ENCODE data around the gene PVR. TPM values are rescaled to one million over a fixed set of nuclear protein-coding genes. Genes with fewer than 3 reads are reported as not detected.
A peak's percentile ranks its signal among the peaks of the same experiment; 100 is the strongest.

PVR gene
- total and polyA plus RNA-seq, 4 donors: 11.4 to 49.0 (median 32.1) TPM

- Histone ChIP-seq H3K9ac (ENCODE audit: low read depth in 1 of 2, low read length in 2 of 2) (no peak overlapping the region), H3K9me3 (ENCODE audit: control insufficient read depth in 4 of 4, low read length in 3 of 4) (no peaks in the 10 kb centered on the region), H3K27ac (ENCODE audit: low read depth in 1 of 2, low read length in 2 of 2) (peak overlapping the region in 1 of 2 donors; percentile 69), H3K36me3 (ENCODE audit: control insufficient read depth in 4 of 4, insufficient read depth in 3 of 4, low read depth in 1 of 4, low read length in 3 of 4) (peaks cover 6 to 49% (median 35%) of the 10 kb centered on the region in 4 donors), H3K4me1 (ENCODE audit: control insufficient read depth in 4 of 4, insufficient read depth in 4 of 4, low read length in 3 of 4) (peaks cover 5 to 43% (median 30%) of the 10 kb centered on the region in 4 donors), H3K4me3 (ENCODE audit: low read depth in 1 of 3, low read length in 3 of 3) (no peak overlapping the region), H3K27me3 (ENCODE audit: control insufficient read depth in 4 of 4, insufficient read depth in 4 of 4, low read length in 3 of 4) (no peaks in the 10 kb centered on the region)
- WGBS: 62% methylated on average over 15 of the region's 15 CpGs
- no peak for DNase-seq (ENCODE audit: low spot score)
- TF ChIP-seq TAF1 (conservative IDR thresholded peaks at IDR 0.05) (no peak), NR2F2 (IDR thresholded peaks at IDR 0.05) (no peak), SP1 (IDR thresholded peaks at IDR 0.05) (no peak), FOXA1 (IDR thresholded peaks at IDR 0.05) (no peak), MAX (IDR thresholded peaks at IDR 0.05) (no peak), GABPA (IDR thresholded peaks at IDR 0.05 in 1 of 2, conservative IDR thresholded peaks at IDR 0.05 in 1 of 2) (no peak), HNF4A (conservative IDR thresholded peaks at IDR 0.05) (no peak), YY1 (IDR thresholded peaks at IDR 0.05) (no peak), ATF3 (IDR thresholded peaks at IDR 0.05) (no peak), RAD21 (IDR thresholded peaks at IDR 0.05) (no peak), CTCF (IDR thresholded peaks at IDR 0.05; ENCODE audit: low read depth, low read length, missing input control) (no peak), HNF4G (IDR thresholded peaks at IDR 0.05) (no peak), RXRA (IDR thresholded peaks at IDR 0.05) (no peak), ZBTB33 (IDR thresholded peaks at IDR 0.05) (no peak), REST (IDR thresholded peaks at IDR 0.05) (no peak), JUND (IDR thresholded peaks at IDR 0.05) (no peak), EGR1 (IDR thresholded peaks at IDR 0.05; ENCODE audit: low read depth in 2 of 2) (no peak), FOXA2 (IDR thresholded peaks at IDR 0.05) (no peak)
These were observed 6.0 kb downstream of the PVR start for GRCh38 chr19:44649578-44650145.

All from liver (tissue), 9 donors.